Measurements from ENCODE around the gene ACTL8. TPM values are rescaled to one million over a fixed set of nuclear protein-coding genes. Genes with fewer than 3 reads are reported as not detected.

The ACTL8 gene
- total RNA-seq, 1 experiment from 2014 or later: 0.69 TPM

GRCh38 chr1:17719874-17720273 is 35.3 kb upstream of the ACTL8 start:
- Histone ChIP-seq H3K27me3 (ENCODE audit: insufficient read depth, low read length) (no peaks in the 10 kb centered on the region), H3K4me2 (ENCODE audit: low read length) (no peak overlapping the region), H3K79me2 (ENCODE audit: insufficient read depth, low read length) (no peaks in the 10 kb centered on the region), H3K9me2 (ENCODE audit: insufficient read depth) (no peaks in the 10 kb centered on the region), H3K9ac (ENCODE audit: low read length) (no peak overlapping the region), H3K9me3 (ENCODE audit: control insufficient read depth in 1 of 2, insufficient read depth in 1 of 2, low read depth in 1 of 2, low read length in 2 of 2) (no peaks in the 10 kb centered on the region), H3K4me1 (ENCODE audit: control insufficient read depth in 1 of 2, insufficient read depth in 2 of 2, low read length in 2 of 2) (peaks cover under 1 to 12% of the 10 kb centered on the region in 2 experiments; a peak in 3 of 4 replicates), H2AFZ (ENCODE audit: low read depth, low read length, poor library complexity, severe bottlenecking) (no peak overlapping the region), H3K4me3 (replicated peaks in 1 of 2; ENCODE audit: low read depth in 1 of 2, low read length in 2 of 2) (no peak overlapping the region), H3K36me3 (ENCODE audit: control insufficient read depth in 1 of 2, insufficient read depth in 2 of 2, low read length in 2 of 2) (no peaks in the 10 kb centered on the region), H3K27ac (ENCODE audit: low read depth, low read length) (no peak overlapping the region), H4K20me1 (ENCODE audit: insufficient read depth) (no peaks in the 10 kb centered on the region)
- POLR2A ChIA-PET: no interaction called here
- RAD21 ChIA-PET (ENCODE audit: low non-redundant PET in 1 of 2, low total read pairs in 2 of 2, uncharacterized antibody in 2 of 2, unreplicated experiment in 2 of 2): no interaction called here
- no TSS peak for BruUV-seq (replicated peaks)
- CTCF ChIA-PET: no interaction called here
- DNase-seq (ENCODE audit: low read depth, low spot score): no peak
- no peak for TF ChIP-seq RAD21 (IDR thresholded peaks at IDR 0.05; ENCODE audit: low read depth)
- intact Hi-C loops (cut with micrococcal nuclease): no loop called here
- ATAC-seq: no peak

- no peaks in the 10 kb centered on the region for H3K9me3 ChIP-seq (ENCODE audit: control insufficient read depth in 1 of 2, insufficient read depth in 1 of 2, low read depth in 1 of 2, low read length in 2 of 2)
- intact Hi-C loops (cut with micrococcal nuclease): no loop called here
- no peak overlapping the region for H3K4me2 ChIP-seq (ENCODE audit: low read length)
- H3K4me3 ChIP-seq (replicated peaks in 1 of 2; ENCODE audit: low read depth in 1 of 2, low read length in 2 of 2): no peak overlapping the region
- ChIA-PET CTCF (no interaction called here), RAD21 (ENCODE audit: low non-redundant PET in 1 of 2, low total read pairs in 2 of 2, uncharacterized antibody in 2 of 2, unreplicated experiment in 2 of 2) (no interaction called here), POLR2A (no interaction called here)
- H3K9me2 ChIP-seq (ENCODE audit: insufficient read depth): no peaks in the 10 kb centered on the region
- ATAC-seq: no peak
- peaks cover 5 to 27% of the 10 kb centered on the region in 2 experiments; a peak in 3 of 4 replicates for H3K4me1 ChIP-seq (ENCODE audit: control insufficient read depth in 1 of 2, insufficient read depth in 2 of 2, low read length in 2 of 2)
- BruUV-seq (replicated peaks): no TSS peak
- H3K79me2 ChIP-seq (ENCODE audit: insufficient read depth, low read length): no peaks in the 10 kb centered on the region
- H3K27me3 ChIP-seq (ENCODE audit: insufficient read depth, low read length): no peaks in the 10 kb centered on the region
- no peak overlapping the region for H3K27ac ChIP-seq (ENCODE audit: low read depth, low read length)
- DNase-seq (ENCODE audit: low read depth, low spot score): no peak
- H3K36me3 ChIP-seq (ENCODE audit: control insufficient read depth in 1 of 2, insufficient read depth in 2 of 2, low read length in 2 of 2): no peaks in the 10 kb centered on the region
- no peaks in the 10 kb centered on the region for H4K20me1 ChIP-seq (ENCODE audit: insufficient read depth)
- H2AFZ ChIP-seq (ENCODE audit: low read depth, low read length, poor library complexity, severe bottlenecking): no peak overlapping the region
- H3K9ac ChIP-seq (ENCODE audit: low read length): no peak overlapping the region
- TF ChIP-seq SP1 (IDR thresholded peaks at IDR 0.05; ENCODE audit: low read depth): no peak
- no peak for TF ChIP-seq SIN3A (IDR thresholded peaks at IDR 0.05; ENCODE audit: low read depth)
- TF ChIP-seq CTCF (IDR thresholded peaks at IDR 0.05 in 2 of 3, conservative IDR thresholded peaks at IDR 0.05 in 1 of 3; ENCODE audit: borderline replicate concordance in 1 of 3, insufficient read depth in 1 of 3, low read depth in 2 of 3, low read length in 2 of 3): no peak
- no peak for TF ChIP-seq FOSL1 (IDR thresholded peaks at IDR 0.05; ENCODE audit: low read depth)
- TF ChIP-seq POLR2AphosphoS5 (IDR thresholded peaks at IDR 0.05; ENCODE audit: low read depth, low read length): no peak
- TF ChIP-seq EZH2phosphoT487 (IDR thresholded peaks at IDR 0.05; ENCODE audit: borderline replicate concordance): no peak
- TF ChIP-seq RAD21 (IDR thresholded peaks at IDR 0.05; ENCODE audit: low read depth): no peak
- TF ChIP-seq EGR1 (IDR thresholded peaks at IDR 0.05; ENCODE audit: low read depth): no peak
- TF ChIP-seq ATF3 (IDR thresholded peaks at IDR 0.05): no peak
- no peak for TF ChIP-seq CEBPB (IDR thresholded peaks at IDR 0.05; ENCODE audit: low read depth)
- TF ChIP-seq JUND (IDR thresholded peaks at IDR 0.05): no peak
- no peak for TF ChIP-seq MAX (IDR thresholded peaks at IDR 0.05)
- no peak for TF ChIP-seq ZBTB33 (IDR thresholded peaks at IDR 0.05; ENCODE audit: extremely low read depth, insufficient replicate concordance, low read length)
- TF ChIP-seq ELF1 (IDR thresholded peaks at IDR 0.05; ENCODE audit: borderline replicate concordance, low read depth): no peak
- no peak for TF ChIP-seq CBX3 (IDR thresholded peaks at IDR 0.05; ENCODE audit: low read depth)
- no peak for TF ChIP-seq TCF7L2 (IDR thresholded peaks at IDR 0.05; ENCODE audit: borderline replicate concordance, extremely low read depth, insufficient read depth, insufficient read length)
- no peak for TF ChIP-seq POLR2A (IDR thresholded peaks at IDR 0.05; ENCODE audit: borderline replicate concordance, extremely low read depth, insufficient read depth, insufficient read length)
Observed at GRCh38 chr1:17721444-17721843, 33.7 kb upstream of the ACTL8 start.
